Kidney epithelial cell (primary cell): Measurements from ENCODE around the gene EPHA4. TPM values are rescaled to one million over a fixed set of nuclear protein-coding genes. Genes with fewer than 3 reads are reported as not detected.

Experiments used
- DNase-seq: peaks from one replicate; pipeline ENCODE4 v3.0.0-alpha.2; 2010; ENCODE audit warnings: low read depth
- H3K27me3 ChIP-seq: 2 replicates; pipeline ENCODE4 v1.6.0; 2011; ENCODE audit warnings: low read length; ENCODE audit not compliant: control insufficient read depth, insufficient read depth
- H3K36me3 ChIP-seq: 2 replicates; pipeline ENCODE4 v1.5.1; 2011; ENCODE audit warnings: low read length; ENCODE audit not compliant: control insufficient read depth, insufficient read depth
- H3K4me3 ChIP-seq: 2 replicates; pipeline ENCODE4 v1.5.1; 2011; ENCODE audit warnings: low read depth, mild to moderate bottlenecking, control low read depth, low read length
- total RNA-seq: library from RNA; depleted of rRNA; stranded (reverse); fragments of >200 nt; gene quantifications from 2 replicates; pipeline ENCODE4 v1.2.3, GENCODE V29; 2015
- TF ChIP-seq, protein P1 (sequence below): IDR thresholded peaks from 2 replicates; pipeline ENCODE4 v1.5.1; 2011; ENCODE audit warnings: mild to moderate bottlenecking, moderate library complexity, low read length, control low read depth, inconsistent platforms; ENCODE audit not compliant: insufficient read depth, poor library complexity, severe bottlenecking

The EPHA4 gene
- total RNA-seq, 1 donor from 2014 or later = 6.6 TPM

DNA sequence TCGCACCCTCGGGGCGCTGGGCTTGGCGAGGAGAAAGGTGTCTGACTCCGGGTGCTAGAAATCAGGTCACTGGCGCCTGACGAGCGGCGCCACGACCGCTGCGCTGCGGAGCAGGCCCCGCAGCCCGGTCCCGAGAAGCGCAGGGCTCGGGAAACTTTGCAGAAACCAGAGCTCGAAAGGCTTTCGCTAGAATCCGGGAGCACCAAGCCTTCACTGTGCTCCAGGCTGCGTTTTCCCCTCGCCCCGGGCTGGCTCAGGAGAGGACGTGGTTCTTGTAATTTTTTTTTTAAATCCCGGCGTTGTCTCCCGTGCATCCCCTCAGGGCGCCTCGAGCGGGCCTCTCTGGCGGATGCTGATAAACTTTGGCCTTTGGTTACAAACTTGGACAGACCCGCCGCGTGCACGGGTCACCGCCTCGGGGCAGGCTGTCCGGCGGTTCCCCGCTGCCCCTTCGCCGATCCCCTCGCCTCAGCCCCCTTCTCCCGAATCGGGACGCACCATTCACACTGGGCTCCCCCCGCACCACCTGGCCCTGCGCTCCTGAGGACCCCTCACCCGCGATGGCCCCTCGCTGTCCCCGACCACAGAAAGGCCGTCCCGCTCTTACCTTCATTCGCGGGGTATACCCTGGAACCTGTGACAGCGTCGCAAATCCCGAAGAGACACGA, 419 bp downstream of the EPHA4 start:
- H3K27me3 ChIP-seq = no peaks in the 10 kb centered on the region
- H3K36me3 ChIP-seq = no peaks in the 10 kb centered on the region
- no peak for DNase-seq
- TF ChIP-seq, protein P1, sequence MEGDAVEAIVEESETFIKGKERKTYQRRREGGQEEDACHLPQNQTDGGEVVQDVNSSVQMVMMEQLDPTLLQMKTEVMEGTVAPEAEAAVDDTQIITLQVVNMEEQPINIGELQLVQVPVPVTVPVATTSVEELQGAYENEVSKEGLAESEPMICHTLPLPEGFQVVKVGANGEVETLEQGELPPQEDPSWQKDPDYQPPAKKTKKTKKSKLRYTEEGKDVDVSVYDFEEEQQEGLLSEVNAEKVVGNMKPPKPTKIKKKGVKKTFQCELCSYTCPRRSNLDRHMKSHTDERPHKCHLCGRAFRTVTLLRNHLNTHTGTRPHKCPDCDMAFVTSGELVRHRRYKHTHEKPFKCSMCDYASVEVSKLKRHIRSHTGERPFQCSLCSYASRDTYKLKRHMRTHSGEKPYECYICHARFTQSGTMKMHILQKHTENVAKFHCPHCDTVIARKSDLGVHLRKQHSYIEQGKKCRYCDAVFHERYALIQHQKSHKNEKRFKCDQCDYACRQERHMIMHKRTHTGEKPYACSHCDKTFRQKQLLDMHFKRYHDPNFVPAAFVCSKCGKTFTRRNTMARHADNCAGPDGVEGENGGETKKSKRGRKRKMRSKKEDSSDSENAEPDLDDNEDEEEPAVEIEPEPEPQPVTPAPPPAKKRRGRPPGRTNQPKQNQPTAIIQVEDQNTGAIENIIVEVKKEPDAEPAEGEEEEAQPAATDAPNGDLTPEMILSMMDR = no peak
- peak overlapping the region; percentile 84 for H3K4me3 ChIP-seq

DNA sequence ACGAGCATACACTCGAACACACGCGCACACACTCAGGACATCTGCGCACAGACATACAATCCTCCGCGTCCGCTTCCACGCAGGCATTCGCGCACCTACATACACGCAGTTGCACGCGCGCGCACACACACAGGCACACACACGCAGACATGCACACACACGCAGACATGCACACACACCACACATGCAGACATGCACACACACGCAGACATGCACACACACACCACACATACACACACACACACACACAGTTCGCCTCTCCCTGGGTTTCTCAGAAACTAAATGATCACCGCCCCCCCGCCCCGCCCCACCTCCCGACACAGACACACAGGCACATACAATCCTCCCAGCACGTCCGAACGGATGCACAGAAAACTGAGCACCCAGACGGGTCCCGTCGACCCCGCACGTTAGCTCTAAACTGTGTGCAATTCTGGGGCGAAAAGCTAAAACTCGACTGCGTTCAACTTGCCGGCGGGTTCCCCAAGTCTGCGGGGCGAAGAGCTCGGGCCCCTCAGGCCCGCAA, 1.0 kb downstream of the EPHA4 start:
- no peak for DNase-seq
- TF ChIP-seq, protein P1 = no peak
- H3K36me3 ChIP-seq = no peaks in the 10 kb centered on the region
- H3K27me3 ChIP-seq = no peaks in the 10 kb centered on the region
- H3K4me3 ChIP-seq = peak overlapping the region; percentile 84

DNA sequence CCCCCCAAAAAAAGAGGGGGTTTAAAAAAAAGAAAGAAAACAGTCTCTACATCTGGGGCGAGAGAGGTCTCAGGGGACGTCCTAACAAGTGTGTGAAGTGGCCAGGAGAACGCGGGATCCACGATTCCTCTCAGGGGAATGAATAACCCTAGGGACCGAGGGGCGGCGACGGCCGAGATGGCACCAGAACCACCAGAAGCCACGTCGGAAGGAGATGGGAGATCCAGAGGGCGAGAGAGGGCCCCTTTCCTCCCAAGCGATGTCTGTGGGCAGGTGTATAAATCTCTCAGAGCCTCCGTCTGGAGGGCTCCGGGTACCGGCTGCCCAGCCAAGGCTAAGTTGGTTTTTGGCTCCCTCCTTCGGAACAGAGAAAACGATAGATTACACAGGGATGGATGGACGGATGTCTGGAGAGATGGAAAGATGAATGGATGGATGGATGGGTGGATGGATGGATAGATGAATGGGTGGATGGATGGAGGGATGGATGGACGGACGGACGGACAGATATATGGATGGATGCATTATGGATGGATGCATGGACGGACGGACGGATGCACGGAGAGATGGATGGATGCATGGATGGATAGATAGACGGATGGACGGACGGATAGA, 1.7 kb downstream of the EPHA4 start:
- DNase-seq = no peak
- TF ChIP-seq, protein P1 = peak; percentile 46
- Histone ChIP-seq H3K36me3 (no peaks in the 10 kb centered on the region), H3K27me3 (no peaks in the 10 kb centered on the region), H3K4me3 (peak overlapping the region; percentile 84)

DNA sequence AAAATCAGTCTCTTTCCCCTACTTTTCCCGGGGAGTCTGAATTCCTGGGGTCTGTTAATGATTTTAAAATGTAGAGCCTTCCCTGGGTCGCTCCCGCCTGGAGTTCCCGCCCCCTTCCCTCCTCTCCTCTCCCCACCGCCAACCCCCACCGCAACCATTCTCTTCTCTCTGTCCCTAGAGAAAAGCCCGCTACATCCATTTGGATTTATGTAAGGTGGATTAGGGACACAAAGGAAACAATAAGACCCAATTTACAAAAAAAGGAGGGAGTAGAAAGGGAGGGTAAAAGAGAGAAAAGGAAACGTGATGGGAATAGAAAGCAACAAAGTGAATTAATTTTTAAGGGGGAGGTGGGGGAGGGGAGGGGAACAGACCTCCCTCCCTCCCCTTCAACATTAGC, 2.2 kb downstream of the EPHA4 start:
- Histone ChIP-seq H3K4me3 (peak overlapping the region; percentile 84), H3K36me3 (no peaks in the 10 kb centered on the region), H3K27me3 (no peaks in the 10 kb centered on the region)
- DNase-seq = no peak
- TF ChIP-seq, protein P1 = no peak

DNA sequence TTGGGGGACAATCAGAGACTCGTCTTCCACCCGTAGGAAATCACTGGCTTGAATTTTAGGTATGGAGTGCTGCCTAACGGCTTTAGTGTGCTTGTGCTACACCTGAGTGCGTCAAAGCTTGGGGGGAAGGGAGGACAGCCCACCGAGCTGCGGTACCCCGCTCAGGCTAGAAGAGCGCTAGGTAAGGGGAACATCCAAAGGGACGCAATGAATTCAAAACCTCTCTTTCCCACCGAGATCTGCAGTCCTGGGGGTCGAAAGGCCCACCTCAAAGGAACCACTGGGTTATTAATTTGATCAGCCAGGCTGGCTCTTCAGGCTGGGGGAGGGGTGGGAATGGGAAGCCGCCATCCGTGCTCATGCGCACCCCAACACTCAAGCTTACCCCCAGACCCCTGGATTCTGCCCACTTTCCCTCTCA, 2.7 kb downstream of the EPHA4 start:
- Histone ChIP-seq H3K36me3 (no peaks in the 10 kb centered on the region), H3K4me3 (peak overlapping the region; percentile 84), H3K27me3 (no peaks in the 10 kb centered on the region)
- TF ChIP-seq, protein P1 = no peak
- DNase-seq = no peak
